GM12891 (cell line): Measurements from ENCODE around the gene FASTKD3.

Experiments used
- PAX5 ChIP-seq: IDR thresholded peaks from 2 replicates; pipeline ENCODE4 v1.6.1; 2011; ENCODE audit warnings: low read length, moderate library complexity, mild to moderate bottlenecking; ENCODE audit not compliant: insufficient read depth, severe bottlenecking
- POLR2A ChIP-seq: IDR thresholded peaks from 2 replicates; pipeline ENCODE4 v1.6.1; 2011; ENCODE audit warnings: low read depth, low read length, control low read depth
- POLR2AphosphoS5 ChIP-seq: IDR thresholded peaks from 2 replicates; pipeline ENCODE4 v1.6.1; 2011; ENCODE audit warnings: low read depth, low read length, control low read depth
- POU2F2 ChIP-seq: IDR thresholded peaks from 2 replicates; pipeline ENCODE4 v1.6.1; 2011; ENCODE audit warnings: low read depth, mild to moderate bottlenecking, control low read depth, low read length, moderate library complexity
- TAF1 ChIP-seq: IDR thresholded peaks from 2 replicates; pipeline ENCODE4 v1.6.1; 2011; ENCODE audit warnings: low read depth, low read length, control low read depth

- TF ChIP-seq TAF1 (no peak), POLR2AphosphoS5 (no peak), POLR2A (no peak), PAX5 (no peak), POU2F2 (no peak)
These were observed 26.3 kb downstream of the FASTKD3 start for GRCh38 chr5:7842531-7842930.
